HEK293 (cell line): ENCODE data around the gene THRA.

Experiments used
- CTCF ChIA-PET: fragments of 350-600 bp; formaldehyde crosslinking; extraction: SDS; loops from one replicate; lab custom pipeline; 2021; ENCODE audit warnings: antibody characterized with exemption; lab: Yijun Ruan, JAX
- POLR2A ChIA-PET: fragments of 300-600 bp; formaldehyde crosslinking; extraction: SDS; loops from one replicate; lab custom pipeline; 2020; ENCODE audit warnings: antibody characterized with exemption, inconsistent platforms; lab: Yijun Ruan, JAX
- H3K27ac ChIP-seq: fragments of 200-500 bp; sonication (Bioruptor generic); 2 replicates; pipeline ENCODE4 v1.5.1; 2014; ENCODE audit warnings: low read depth, low read length, control low read depth, inconsistent platforms; ENCODE audit errors: extremely low read depth
- H3K36me3 ChIP-seq, 2 experiments: fragments of 200-500 bp in 1 of 2; sonication (Bioruptor generic) in 1 of 2; 1 replicate in 1 of 2; 2 replicates in 1 of 2; pipeline ENCODE4 v1.5.1; 2014 to 2017; ENCODE audit warnings: inconsistent platforms in 2 of 2, low read length in 2 of 2; ENCODE audit not compliant: control insufficient read depth in 2 of 2, insufficient read depth in 1 of 2
- H3K4me1 ChIP-seq: fragments of 200-500 bp; sonication (Bioruptor generic); 2 replicates; pipeline ENCODE4 v1.5.1; 2014; ENCODE audit warnings: mild to moderate bottlenecking, low read length, inconsistent platforms; ENCODE audit not compliant: control insufficient read depth, insufficient read depth
- H3K4me3 ChIP-seq: 2 replicates; pipeline ENCODE4 v1.5.1; 2011; ENCODE audit warnings: low read depth, mild to moderate bottlenecking, control low read depth, low read length, moderate library complexity
- H3K9me3 ChIP-seq: fragments of 200-500 bp; sonication (Bioruptor generic); 2 replicates; pipeline ENCODE4 v1.5.1; 2014; ENCODE audit warnings: low read depth, low read length, inconsistent platforms; ENCODE audit not compliant: control insufficient read depth, insufficient read depth
- ZBTB17 ChIP-seq: fragments of 450-650 bp; formaldehyde crosslinking; IDR thresholded peaks from 2 replicates; pipeline ENCODE4 v1.5.1; 2016; ENCODE audit warnings: missing biosample characterization, missing genetic modification characterization
- ZBTB8A ChIP-seq: fragments of 450-650 bp; formaldehyde crosslinking; IDR thresholded peaks from 2 replicates; pipeline ENCODE4 v1.5.1; 2016; ENCODE audit warnings: missing biosample characterization, missing genetic modification characterization
- ZFHX2 ChIP-seq: fragments of 450-650 bp; formaldehyde crosslinking; conservative IDR thresholded peaks from 2 replicates; pipeline ENCODE4 v1.5.1; 2016; ENCODE audit warnings: missing biosample characterization, missing genetic modification characterization
- ZFP3 ChIP-seq: fragments of 450-650 bp; formaldehyde crosslinking; IDR thresholded peaks from 2 replicates; pipeline ENCODE4 v1.5.1; 2016; ENCODE audit warnings: low read depth, missing biosample characterization, missing genetic modification characterization
- ZNF132 ChIP-seq: fragments of 450-650 bp; formaldehyde crosslinking; IDR thresholded peaks from 2 replicates; pipeline ENCODE4 v1.5.1; 2017; ENCODE audit warnings: missing biosample characterization, missing genetic modification characterization, borderline replicate concordance
- ZNF2 ChIP-seq: fragments of 450-650 bp; formaldehyde crosslinking; IDR thresholded peaks from 2 replicates; pipeline ENCODE4 v1.5.1; 2016; ENCODE audit warnings: missing biosample characterization, missing genetic modification characterization
- ZNF239 ChIP-seq: fragments of 450-650 bp; formaldehyde crosslinking; IDR thresholded peaks from 2 replicates; pipeline ENCODE4 v1.5.1; 2016; ENCODE audit warnings: missing biosample characterization, missing genetic modification characterization
- ZNF324 ChIP-seq: fragments of 450-650 bp; formaldehyde crosslinking; IDR thresholded peaks from 2 replicates; pipeline ENCODE4 v1.5.1; 2016; ENCODE audit warnings: missing biosample characterization, missing genetic modification characterization
- ZNF391 ChIP-seq: fragments of 450-650 bp; formaldehyde crosslinking; IDR thresholded peaks from 2 replicates; pipeline ENCODE4 v1.5.1; 2016; ENCODE audit warnings: low read depth, missing biosample characterization, missing genetic modification characterization, borderline replicate concordance
- ZNF394 ChIP-seq: fragments of 450-650 bp; formaldehyde crosslinking; IDR thresholded peaks from 2 replicates; pipeline ENCODE4 v1.5.1; 2016; ENCODE audit warnings: missing biosample characterization, missing genetic modification characterization, mild to moderate bottlenecking, moderate library complexity, borderline replicate concordance
- ZNF600 ChIP-seq: fragments of 450-650 bp; formaldehyde crosslinking; IDR thresholded peaks from 2 replicates; pipeline ENCODE4 v1.5.1; 2016; ENCODE audit warnings: missing biosample characterization, missing genetic modification characterization
- ZNF621 ChIP-seq: fragments of 450-650 bp; formaldehyde crosslinking; IDR thresholded peaks from 2 replicates; pipeline ENCODE4 v1.5.1; 2017; ENCODE audit warnings: missing biosample characterization, missing genetic modification characterization
- ZNF654 ChIP-seq: fragments of 450-650 bp; formaldehyde crosslinking; IDR thresholded peaks from 2 replicates; pipeline ENCODE4 v1.5.1; 2016; ENCODE audit warnings: low read depth, missing biosample characterization, missing genetic modification characterization
- ZNF776 ChIP-seq: fragments of 450-650 bp; formaldehyde crosslinking; IDR thresholded peaks from 2 replicates; pipeline ENCODE4 v1.5.0; 2017; ENCODE audit warnings: missing biosample characterization, missing genetic modification characterization, borderline replicate concordance
- TF ChIP-seq, protein P1 (sequence below): fragments of 450-650 bp; formaldehyde crosslinking; IDR thresholded peaks from 2 replicates; pipeline ENCODE4 v1.5.1; 2016; ENCODE audit warnings: missing biosample characterization, missing genetic modification characterization
- TF ChIP-seq, protein P2 (sequence below): fragments of 450-650 bp; formaldehyde crosslinking; optimal IDR thresholded peaks from 2 replicates; pipeline ENCODE3; 2016; ENCODE audit warnings: missing biosample characterization, mild to moderate bottlenecking, missing genetic modification characterization
- TF ChIP-seq, protein P3 (sequence below): sonication (generic); formaldehyde crosslinking; IDR thresholded peaks from 2 replicates; pipeline ENCODE4 v1.8.1; 2022; ENCODE audit warnings: mild to moderate bottlenecking, moderate library complexity, missing genetic modification reagents
- TF ChIP-seq, protein P4 (sequence below): fragments of 450-650 bp; formaldehyde crosslinking; IDR thresholded peaks from 2 replicates; pipeline ENCODE4 v1.5.1; 2016; ENCODE audit warnings: missing biosample characterization, missing genetic modification characterization
- TF ChIP-seq, protein P5 (sequence below): fragments of 450-650 bp; formaldehyde crosslinking; IDR thresholded peaks from 2 replicates; pipeline ENCODE4 v1.5.1; 2016; ENCODE audit warnings: missing biosample characterization, missing genetic modification characterization

The THRA gene

DNA sequence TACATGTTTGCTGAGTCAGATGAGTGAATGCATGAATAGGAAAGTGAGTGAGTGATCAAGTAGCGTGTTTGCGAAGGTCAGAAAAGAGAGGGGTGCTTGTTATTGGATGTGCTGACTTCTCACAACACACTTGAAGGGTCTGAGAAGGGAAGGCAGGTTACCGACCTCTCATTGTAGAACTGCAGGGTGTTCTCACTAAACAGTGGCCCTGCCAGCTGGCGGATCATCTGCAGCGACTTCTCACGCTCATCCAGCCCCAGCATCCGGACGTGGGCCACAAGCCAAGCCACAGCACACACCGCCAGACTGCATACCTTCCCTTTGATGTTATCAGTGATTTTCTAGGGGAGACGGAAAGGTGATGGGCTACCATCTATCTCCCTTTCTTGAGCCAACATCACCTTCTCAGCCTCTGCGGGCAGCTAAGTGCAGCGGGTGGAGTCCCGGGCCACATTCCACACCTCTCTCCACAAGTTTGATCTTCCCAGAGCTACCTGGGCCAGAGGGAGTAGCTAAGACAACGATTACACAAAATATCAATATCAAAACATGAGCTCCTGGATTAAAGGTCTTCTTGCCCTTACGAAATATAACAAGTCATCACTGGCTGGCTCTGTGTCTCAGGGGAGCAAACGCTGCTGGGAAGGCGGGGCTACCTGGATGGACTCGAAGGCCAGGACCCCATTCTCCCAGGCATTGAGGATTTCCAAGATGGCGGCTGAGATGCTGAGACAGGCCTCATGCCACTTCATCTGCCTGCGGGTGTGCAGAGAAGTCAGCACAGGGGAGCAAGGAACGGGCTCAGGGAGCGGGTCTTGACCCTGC lies 36.6 kb upstream of the THRA start (continued):
- no peak for TF ChIP-seq ZNF391 (tag by site-specific recombination)
- TF ChIP-seq ZNF239 (tag by site-specific recombination) = no peak

DNA sequence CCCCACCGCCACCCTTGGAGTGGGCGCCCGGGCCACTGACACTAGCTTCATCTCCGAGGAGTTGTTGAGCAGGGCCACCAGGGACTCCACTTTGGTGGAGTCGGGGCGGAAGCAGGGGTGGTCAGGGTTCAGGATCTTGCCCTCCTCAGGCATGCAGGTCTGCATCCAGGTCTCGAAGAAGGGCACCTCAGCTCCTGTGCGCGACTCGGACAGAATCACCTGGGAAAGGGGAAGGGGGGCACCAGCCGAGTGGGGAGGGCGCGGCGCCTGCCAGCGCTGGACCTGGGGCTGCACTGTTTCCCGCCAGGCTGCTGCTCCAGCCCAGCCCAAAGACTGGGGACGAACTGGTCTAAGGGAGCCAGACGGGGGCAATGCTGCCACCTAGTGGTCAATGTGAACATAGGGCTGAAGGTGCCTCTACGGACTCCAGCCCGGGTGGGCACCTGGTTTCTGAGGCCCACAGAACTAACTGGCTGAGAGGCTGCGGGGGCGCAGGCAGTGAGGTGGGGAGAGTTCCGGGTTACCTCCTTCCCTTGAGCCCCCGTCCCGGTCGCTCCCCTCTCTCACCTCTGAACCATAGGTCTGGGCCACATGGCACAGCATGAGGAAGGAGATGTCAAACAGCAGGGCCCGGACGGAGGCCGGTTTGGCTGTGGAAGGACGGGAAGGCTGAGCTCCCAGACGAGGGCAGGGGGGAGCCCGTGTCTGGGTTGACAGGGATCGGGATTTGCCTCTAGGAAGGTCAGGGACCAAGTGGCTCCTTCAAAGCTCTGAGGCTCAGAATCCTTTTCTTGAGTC lies 35.8 kb upstream of the THRA start:
- H3K36me3 ChIP-seq = peaks cover 46 to 93% of the 10 kb centered on the region in 2 experiments
- CTCF ChIA-PET = interaction anchor here (0.5 to 11.2 kb wide), 56 partner anchors 11 to 492 kb away, joined by 3 to 268 read pairs (median 4); partner anchors contain the start of genes CSF3, MED24 and NR1D1
- H3K4me1 ChIP-seq = peaks cover 16% of the 10 kb centered on the region
- H3K9me3 ChIP-seq = no peaks in the 10 kb centered on the region
- H3K4me3 ChIP-seq = no peak overlapping the region
- POLR2A ChIA-PET = interaction anchor here (0.5 to 1.7 kb wide), 5 partner anchors 10 to 85 kb away, joined by 3 to 4 read pairs (median 3); partner anchors contain the start of gene PSMD3
- peak; percentile 67 for TF ChIP-seq ZNF654 (tag by site-specific recombination)
- no peak for TF ChIP-seq ZNF324 (tag by site-specific recombination)
- 0 out of 2 replicates have a peak, but pooled peaks have one; percentile 26 for TF ChIP-seq ZNF2 (tag by site-specific recombination)
- TF ChIP-seq ZFHX2 = no peak
- peak; percentile 41; the same call in 1 of the 2 replicates for TF ChIP-seq ZBTB8A (tag by site-specific recombination)
- TF ChIP-seq ZNF600 (tag by site-specific recombination) = peak; percentile 76
- TF ChIP-seq, protein P1, sequence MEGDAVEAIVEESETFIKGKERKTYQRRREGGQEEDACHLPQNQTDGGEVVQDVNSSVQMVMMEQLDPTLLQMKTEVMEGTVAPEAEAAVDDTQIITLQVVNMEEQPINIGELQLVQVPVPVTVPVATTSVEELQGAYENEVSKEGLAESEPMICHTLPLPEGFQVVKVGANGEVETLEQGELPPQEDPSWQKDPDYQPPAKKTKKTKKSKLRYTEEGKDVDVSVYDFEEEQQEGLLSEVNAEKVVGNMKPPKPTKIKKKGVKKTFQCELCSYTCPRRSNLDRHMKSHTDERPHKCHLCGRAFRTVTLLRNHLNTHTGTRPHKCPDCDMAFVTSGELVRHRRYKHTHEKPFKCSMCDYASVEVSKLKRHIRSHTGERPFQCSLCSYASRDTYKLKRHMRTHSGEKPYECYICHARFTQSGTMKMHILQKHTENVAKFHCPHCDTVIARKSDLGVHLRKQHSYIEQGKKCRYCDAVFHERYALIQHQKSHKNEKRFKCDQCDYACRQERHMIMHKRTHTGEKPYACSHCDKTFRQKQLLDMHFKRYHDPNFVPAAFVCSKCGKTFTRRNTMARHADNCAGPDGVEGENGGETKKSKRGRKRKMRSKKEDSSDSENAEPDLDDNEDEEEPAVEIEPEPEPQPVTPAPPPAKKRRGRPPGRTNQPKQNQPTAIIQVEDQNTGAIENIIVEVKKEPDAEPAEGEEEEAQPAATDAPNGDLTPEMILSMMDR (tag by site-specific recombination) = peak; percentile 82
- TF ChIP-seq, protein P2, sequence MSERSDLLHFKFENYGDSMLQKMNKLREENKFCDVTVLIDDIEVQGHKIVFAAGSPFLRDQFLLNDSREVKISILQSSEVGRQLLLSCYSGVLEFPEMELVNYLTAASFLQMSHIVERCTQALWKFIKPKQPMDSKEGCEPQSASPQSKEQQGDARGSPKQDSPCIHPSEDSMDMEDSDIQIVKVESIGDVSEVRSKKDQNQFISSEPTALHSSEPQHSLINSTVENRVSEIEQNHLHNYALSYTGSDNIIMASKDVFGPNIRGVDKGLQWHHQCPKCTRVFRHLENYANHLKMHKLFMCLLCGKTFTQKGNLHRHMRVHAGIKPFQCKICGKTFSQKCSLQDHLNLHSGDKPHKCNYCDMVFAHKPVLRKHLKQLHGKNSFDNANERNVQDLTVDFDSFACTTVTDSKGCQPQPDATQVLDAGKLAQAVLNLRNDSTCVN (tag by site-specific recombination) = peak; percentile 15
- TF ChIP-seq, protein P3, sequence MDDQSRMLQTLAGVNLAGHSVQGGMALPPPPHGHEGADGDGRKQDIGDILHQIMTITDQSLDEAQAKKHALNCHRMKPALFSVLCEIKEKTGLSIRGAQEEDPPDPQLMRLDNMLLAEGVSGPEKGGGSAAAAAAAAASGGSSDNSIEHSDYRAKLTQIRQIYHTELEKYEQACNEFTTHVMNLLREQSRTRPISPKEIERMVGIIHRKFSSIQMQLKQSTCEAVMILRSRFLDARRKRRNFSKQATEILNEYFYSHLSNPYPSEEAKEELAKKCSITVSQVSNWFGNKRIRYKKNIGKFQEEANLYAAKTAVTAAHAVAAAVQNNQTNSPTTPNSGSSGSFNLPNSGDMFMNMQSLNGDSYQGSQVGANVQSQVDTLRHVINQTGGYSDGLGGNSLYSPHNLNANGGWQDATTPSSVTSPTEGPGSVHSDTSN (CRISPR knock-in tag) = peak; percentile 78; the same call in 1 of the 2 replicates
- no peak for TF ChIP-seq ZNF132
- no peak for TF ChIP-seq ZNF776 (tag by site-specific recombination)
- 0 out of 2 replicates have a peak, but pooled peaks have one; percentile 10 for TF ChIP-seq ZBTB17 (tag by site-specific recombination)
- no peak for TF ChIP-seq ZNF621 (tag by site-specific recombination)
- TF ChIP-seq, protein P4, sequence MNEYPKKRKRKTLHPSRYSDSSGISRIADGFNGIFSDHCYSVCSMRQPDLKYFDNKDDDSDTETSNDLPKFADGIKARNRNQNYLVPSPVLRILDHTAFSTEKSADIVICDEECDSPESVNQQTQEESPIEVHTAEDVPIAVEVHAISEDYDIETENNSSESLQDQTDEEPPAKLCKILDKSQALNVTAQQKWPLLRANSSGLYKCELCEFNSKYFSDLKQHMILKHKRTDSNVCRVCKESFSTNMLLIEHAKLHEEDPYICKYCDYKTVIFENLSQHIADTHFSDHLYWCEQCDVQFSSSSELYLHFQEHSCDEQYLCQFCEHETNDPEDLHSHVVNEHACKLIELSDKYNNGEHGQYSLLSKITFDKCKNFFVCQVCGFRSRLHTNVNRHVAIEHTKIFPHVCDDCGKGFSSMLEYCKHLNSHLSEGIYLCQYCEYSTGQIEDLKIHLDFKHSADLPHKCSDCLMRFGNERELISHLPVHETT (tag by site-specific recombination) = 0 out of 2 replicates have a peak, but pooled peaks have one; percentile 22
- TF ChIP-seq ZFP3 (tag by site-specific recombination) = no peak
- no peak for TF ChIP-seq ZNF394 (tag by site-specific recombination)
- TF ChIP-seq, protein P5, sequence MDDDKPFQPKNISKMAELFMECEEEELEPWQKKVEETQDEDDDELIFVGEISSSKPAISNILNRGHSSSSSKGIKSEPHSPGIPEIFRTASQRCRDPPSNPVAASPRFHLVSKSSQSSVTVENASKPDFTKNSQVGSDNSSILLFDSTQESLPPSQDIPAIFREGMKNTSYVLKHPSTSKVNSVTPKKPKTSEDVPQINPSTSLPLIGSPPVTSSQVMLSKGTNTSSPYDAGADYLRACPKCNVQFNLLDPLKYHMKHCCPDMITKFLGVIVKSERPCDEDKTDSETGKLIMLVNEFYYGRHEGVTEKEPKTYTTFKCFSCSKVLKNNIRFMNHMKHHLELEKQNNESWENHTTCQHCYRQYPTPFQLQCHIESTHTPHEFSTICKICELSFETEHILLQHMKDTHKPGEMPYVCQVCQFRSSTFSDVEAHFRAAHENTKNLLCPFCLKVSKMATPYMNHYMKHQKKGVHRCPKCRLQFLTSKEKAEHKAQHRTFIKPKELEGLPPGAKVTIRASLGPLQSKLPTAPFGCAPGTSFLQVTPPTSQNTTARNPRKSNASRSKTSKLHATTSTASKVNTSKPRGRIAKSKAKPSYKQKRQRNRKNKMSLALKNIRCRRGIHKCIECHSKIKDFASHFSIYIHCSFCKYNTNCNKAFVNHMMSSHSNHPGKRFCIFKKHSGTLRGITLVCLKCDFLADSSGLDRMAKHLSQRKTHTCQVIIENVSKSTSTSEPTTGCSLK = no peak
- TF ChIP-seq, all 188 proteins: peak for 9
- no peak overlapping the region for H3K27ac ChIP-seq
